D341Med (cell line): ENCODE data around the gene PPIL1.
"Not testable (repeated sequence)": the region's sequence is repeated elsewhere in the genome, so short reads cannot be mapped to it uniquely, and the experiment has no call there.

ENCODE experiments used
- DNase-seq: peaks from one replicate; pipeline ENCODE4 v3.0.0; 2012; ENCODE audit warnings: low spot score

The PPIL1 gene

GRCh38 chr6:36874443-36875249 is at the start of gene PPIL1:
PPIL1 (minus strand) TSS chr6:36874803; CDS start chr6:36874772, 31 bp downstream.
- peak; percentile 92 for DNase-seq

- no peak for DNase-seq
Measured at GRCh38 chr6:36924131-36924530, 49.5 kb upstream of the PPIL1 start.

GRCh38 chr6:36920546-36920945 is 45.9 kb upstream of the PPIL1 start:
- DNase-seq: no peak

- no peak for DNase-seq
Measured at GRCh38 chr6:36920049-36920448, 45.4 kb upstream of the PPIL1 start.

GRCh38 chr6:36917541-36918193 is 43.1 kb upstream of the PPIL1 start:
- DNase-seq: no peak

- no peak for DNase-seq
Measured at GRCh38 chr6:36916126-36916525, 41.5 kb upstream of the PPIL1 start.

- no peak for DNase-seq
Measured at GRCh38 chr6:36915599-36915998, 41.0 kb upstream of the PPIL1 start.

GRCh38 chr6:36914227-36914794 is 39.7 kb upstream of the PPIL1 start:
- DNase-seq: no peak

- no peak for DNase-seq
Measured at GRCh38 chr6:36913082-36913481, 38.5 kb upstream of the PPIL1 start.

- no peak for DNase-seq
Measured at GRCh38 chr6:36912586-36912985, 38.0 kb upstream of the PPIL1 start.

GRCh38 chr6:36912030-36912454 is 37.4 kb upstream of the PPIL1 start:
- DNase-seq: no peak

- DNase-seq: no peak
Measured at GRCh38 chr6:36908747-36909146, 34.1 kb upstream of the PPIL1 start.

- no peak for DNase-seq
Measured at GRCh38 chr6:36907781-36908180, 33.2 kb upstream of the PPIL1 start.

GRCh38 chr6:36906539-36907325 is 32.1 kb upstream of the PPIL1 start:
- no peak for DNase-seq

- DNase-seq: no peak
Measured at GRCh38 chr6:36904851-36905393, 30.3 kb upstream of the PPIL1 start.

- DNase-seq: no peak
Measured at GRCh38 chr6:36904114-36904513, 29.5 kb upstream of the PPIL1 start.

- DNase-seq: no peak
Measured at GRCh38 chr6:36897609-36898008, 23.0 kb upstream of the PPIL1 start.

GRCh38 chr6:36893976-36894932 is 19.7 kb upstream of the PPIL1 start:
- no peak for DNase-seq

- not testable (repeated sequence) for DNase-seq
Measured at GRCh38 chr6:36891153-36891552, 16.6 kb upstream of the PPIL1 start.

GRCh38 chr6:36890112-36890663 is 15.6 kb upstream of the PPIL1 start:
- DNase-seq: no peak
